HG02759 (cell line): Measurements from ENCODE around the gene RAD52.

Experiments used
- ATAC-seq: cut with Tn5 transposase; IDR thresholded peaks from one replicate; pipeline ENCODE4 v1.9.1; 2021; ENCODE audit warnings: mild to moderate bottlenecking, moderate library complexity; ENCODE audit not compliant: unreplicated experiment

Gene RAD52

DNA sequence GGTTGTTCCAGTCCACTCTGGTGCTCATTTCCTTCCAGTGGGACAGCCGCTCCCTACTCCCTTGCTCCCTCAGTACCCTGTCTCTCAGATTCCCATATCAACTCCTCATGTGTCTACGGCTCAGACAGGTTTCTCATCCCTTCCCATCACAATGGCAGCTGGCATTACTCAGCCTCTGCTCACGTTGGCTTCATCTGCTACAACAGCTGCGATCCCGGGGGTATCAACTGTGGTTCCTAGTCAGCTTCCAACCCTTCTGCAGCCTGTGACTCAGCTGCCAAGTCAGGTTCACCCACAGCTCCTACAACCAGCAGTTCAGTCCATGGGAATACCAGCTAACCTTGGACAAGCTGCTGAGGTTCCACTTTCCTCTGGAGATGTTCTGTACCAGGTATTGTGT, 69.9 kb downstream of the RAD52 start:
- no peak for ATAC-seq

GRCh38 chr12:873954-874353, 75.5 kb downstream of the RAD52 start:
- no peak for ATAC-seq

GRCh38 chr12:870378-870777, 79.1 kb downstream of the RAD52 start:
- no peak for ATAC-seq

DNA sequence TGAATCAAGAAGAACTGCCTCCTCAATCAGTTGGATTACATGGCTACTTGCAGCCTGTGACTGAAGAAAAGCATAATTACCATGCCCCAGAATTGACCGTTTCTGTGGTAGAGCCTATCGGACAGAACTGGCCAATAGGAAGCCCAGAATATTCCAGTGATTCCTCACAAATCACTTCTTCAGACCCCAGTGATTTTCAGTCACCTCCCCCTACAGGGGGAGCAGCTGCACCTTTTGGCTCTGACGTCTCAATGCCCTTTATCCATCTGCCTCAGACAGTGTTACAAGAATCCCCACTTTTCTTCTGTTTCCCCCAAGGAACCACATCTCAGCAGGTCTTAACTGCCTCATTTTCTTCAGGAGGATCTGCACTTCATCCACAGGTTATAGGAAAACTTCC, 80.8 kb downstream of the RAD52 start:
- no peak for ATAC-seq

DNA sequence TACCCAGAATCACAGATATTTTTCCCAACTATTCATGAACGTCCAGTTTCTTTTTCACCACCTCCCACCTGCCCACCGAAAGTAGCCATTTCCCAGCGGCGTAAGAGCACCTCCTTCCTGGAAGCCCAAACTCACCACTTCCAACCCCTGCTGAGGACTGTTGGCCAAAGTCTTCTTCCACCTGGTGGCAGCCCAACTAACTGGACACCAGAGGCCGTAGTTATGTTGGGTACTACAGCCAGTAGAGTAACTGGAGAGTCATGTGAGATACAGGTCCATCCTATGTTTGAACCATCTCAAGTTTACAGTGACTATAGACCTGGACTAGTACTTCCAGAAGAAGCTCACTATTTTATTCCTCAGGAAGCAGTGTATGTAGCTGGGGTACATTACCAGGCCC, 81.6 kb downstream of the RAD52 start:
- ATAC-seq, result no peak

DNA sequence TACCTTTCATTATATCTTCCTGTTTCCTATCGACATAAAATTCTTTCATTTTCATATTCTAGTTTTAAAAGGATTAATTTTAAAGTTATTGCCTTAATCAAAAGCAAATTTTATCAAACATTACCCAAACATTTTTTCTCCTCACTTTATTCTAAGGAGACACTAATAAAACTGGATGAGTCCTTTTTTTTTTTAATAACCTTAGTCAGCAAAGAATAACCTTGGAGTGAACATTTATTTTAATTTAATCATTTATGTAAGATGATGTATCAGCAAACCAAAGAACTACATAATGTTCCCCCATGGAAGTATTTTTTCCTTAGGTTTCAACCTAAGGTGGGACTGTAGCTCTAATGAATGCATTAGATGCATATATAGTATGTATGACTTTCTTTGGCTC, 83.9 kb downstream of the RAD52 start:
- no peak for ATAC-seq

DNA sequence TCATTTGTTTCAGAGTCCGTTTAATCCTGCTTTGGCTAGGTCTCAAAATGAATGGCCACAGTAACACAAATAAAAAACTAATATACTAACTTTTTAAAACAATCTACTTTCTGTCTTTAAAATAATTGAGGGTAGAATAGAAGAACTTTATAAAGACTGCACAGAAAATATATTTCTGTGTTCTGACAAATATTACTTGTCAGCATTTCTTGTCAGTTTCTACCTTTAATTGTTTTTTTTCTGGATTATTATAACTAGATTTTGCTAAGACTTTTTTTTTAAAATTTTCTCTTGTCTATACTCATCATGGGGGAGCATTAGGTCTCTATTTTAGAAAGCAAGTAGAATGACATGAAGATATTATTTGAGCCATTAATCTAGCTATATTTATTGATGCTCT, 86.2 kb downstream of the RAD52 start:
- no peak for ATAC-seq

DNA sequence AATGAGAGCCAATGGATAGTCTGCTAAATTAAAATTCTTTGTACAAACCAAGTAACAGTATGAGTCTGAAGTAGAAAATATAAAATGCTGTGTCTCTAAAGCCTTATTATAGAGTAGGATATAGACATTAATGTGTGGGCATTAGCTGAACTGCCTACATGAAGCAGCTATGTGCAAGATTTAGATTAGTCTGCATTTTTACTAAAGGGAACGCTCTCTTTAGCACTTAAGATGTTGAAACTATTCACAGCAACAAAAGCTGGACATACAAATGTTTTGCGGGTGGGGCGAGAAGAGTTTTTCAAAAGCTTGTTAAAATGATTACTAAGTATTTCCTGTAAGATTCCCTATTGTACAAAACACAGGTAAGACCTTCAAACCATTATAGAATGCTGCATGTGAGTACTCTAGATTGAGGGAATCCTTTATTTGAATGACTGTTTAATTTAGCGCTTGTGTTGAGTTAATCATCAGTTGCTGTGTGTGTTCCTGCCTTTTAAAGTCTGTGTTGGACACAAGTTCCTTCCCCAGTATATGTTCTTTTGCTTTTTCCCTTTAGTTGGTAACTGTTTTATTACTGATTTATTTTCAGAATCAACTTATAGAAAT, 87.1 kb downstream of the RAD52 start:
- no peak for ATAC-seq
